ENCODE measurements around the gene SNRPF.

GRCh38 chr12:95857156-95857555 lies 1.6 kb upstream of the SNRPF start:
- no peak for TF ChIP-seq CTCF (IDR thresholded peaks at IDR 0.05)
- no peak for TF ChIP-seq POLR2A (IDR thresholded peaks at IDR 0.05)
